ENCODE data around the gene CCL14.

CCL14 gene

DNA sequence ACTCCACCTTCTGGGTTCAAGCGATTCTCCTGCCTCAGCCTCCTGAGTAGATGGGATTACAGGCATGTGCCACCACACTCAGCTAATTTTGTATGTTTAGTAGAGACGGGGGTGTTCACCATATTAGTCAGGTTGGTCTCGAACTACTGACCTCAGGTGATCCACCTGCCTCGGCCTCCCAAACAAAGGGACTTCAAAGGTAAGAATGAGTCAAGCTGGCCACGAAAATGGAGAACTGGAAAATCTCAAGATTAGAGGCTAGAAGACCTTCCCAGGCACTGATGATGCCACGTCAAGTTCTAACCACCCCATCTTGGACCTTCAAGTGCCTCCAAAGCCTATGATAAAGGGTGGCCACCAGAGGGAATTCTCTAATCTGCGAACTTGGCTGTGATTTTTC lies 16.1 kb upstream of the CCL14 start:
- Histone ChIP-seq H3K4me3 (ENCODE audit: control insufficient read depth in 1 of 7, extremely low read depth in 1 of 7, insufficient read depth in 4 of 7, low read depth in 2 of 7, low read length in 6 of 7) (no peak overlapping the region), H3K27ac (ENCODE audit: insufficient read depth in 1 of 2, low read depth in 1 of 2, low read length in 2 of 2, poor library complexity in 1 of 2, severe bottlenecking in 2 of 2) (no peak overlapping the region), H3K9me3 (ENCODE audit: control extremely low read depth in 1 of 5, control insufficient read depth in 4 of 5, insufficient read depth in 2 of 5, low read depth in 1 of 5, low read length in 4 of 5) (no peaks in the 10 kb centered on the region), H3K4me1 (ENCODE audit: control extremely low read depth in 1 of 4, control insufficient read depth in 4 of 4, insufficient read depth in 4 of 4, low read length in 3 of 4) (peaks cover 2 to 13% (median 4%) of the 10 kb centered on the region in 4 experiments), H3K27me3 (replicated peaks in 2 of 5; ENCODE audit: control insufficient read depth in 4 of 5, insufficient read depth in 5 of 5, low read length in 4 of 5) (no peaks in the 10 kb centered on the region), H3K36me3 (ENCODE audit: control insufficient read depth in 4 of 4, insufficient read depth in 4 of 4, low read length in 3 of 4) (no peaks in the 10 kb centered on the region)
- CTCF ChIA-PET: interaction anchor here (1.4 kb wide), 1 partner anchor 37 kb away, joined by 3 read pairs; no protein-coding TSS in a partner anchor
- 91% methylated on average over 6 of the region's 7 CpGs for WGBS (ENCODE audit: insufficient coverage)
- no peak for DNase-seq
- POLR2A ChIA-PET: no interaction called here

DNA sequence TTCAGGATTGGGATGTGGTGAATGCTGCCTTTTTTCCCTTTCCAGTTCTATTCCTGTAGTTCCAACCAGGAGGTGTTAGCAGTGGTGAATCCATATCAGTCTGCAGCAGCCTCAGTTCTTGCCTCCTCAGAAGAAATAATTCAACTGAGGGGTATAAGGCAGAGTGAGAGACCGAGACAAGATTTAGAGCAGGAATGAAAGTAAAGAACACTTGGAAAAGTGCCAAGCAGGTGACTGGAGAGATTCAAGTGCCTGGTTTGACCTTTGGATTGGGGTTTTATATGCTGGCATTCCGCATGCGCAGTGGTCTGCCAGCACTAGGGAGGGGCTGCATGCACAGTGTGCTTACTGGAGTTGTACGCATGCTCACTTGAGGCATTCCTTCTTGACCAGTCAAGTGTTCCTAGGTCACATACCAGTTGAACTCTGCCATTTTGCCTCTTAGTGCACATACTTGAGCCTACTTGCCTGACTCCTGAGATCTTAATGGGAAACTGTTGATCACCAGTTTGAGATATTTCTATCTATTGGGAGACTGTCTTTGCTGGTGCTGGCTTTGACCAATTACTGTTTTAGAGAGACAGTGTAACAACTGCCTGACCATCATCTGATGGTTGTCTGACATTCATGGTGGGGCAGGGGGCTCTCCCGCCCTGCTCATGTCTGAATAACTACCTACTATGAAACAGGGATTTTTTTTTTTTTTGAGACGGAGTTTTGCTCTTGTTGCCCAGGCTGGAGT lies 15.5 kb upstream of the CCL14 start:
- Histone ChIP-seq H3K36me3 (ENCODE audit: control insufficient read depth in 4 of 4, insufficient read depth in 4 of 4, low read length in 3 of 4) (no peaks in the 10 kb centered on the region), H3K27ac (ENCODE audit: insufficient read depth in 1 of 2, low read depth in 1 of 2, low read length in 2 of 2, poor library complexity in 1 of 2, severe bottlenecking in 2 of 2) (no peak overlapping the region), H3K4me1 (ENCODE audit: control extremely low read depth in 1 of 4, control insufficient read depth in 4 of 4, insufficient read depth in 4 of 4, low read length in 3 of 4) (peaks cover 2 to 13% (median 4%) of the 10 kb centered on the region in 4 experiments), H3K4me3 (ENCODE audit: control insufficient read depth in 1 of 7, extremely low read depth in 1 of 7, insufficient read depth in 4 of 7, low read depth in 2 of 7, low read length in 6 of 7) (no peak overlapping the region), H3K27me3 (replicated peaks in 2 of 5; ENCODE audit: control insufficient read depth in 4 of 5, insufficient read depth in 5 of 5, low read length in 4 of 5) (no peaks in the 10 kb centered on the region), H3K9me3 (ENCODE audit: control extremely low read depth in 1 of 5, control insufficient read depth in 4 of 5, insufficient read depth in 2 of 5, low read depth in 1 of 5, low read length in 4 of 5) (no peaks in the 10 kb centered on the region)
- 90% methylated on average over 5 of the region's 6 CpGs for whole genome bisulfite sequencing (ENCODE audit: insufficient coverage)
- ChIA-PET POLR2A (no interaction called here), CTCF (interaction anchor here (1.1 to 1.4 kb wide), 2 partner anchors 33 to 36 kb away, joined by 3 read pairs; no protein-coding TSS in a partner anchor)
- no peak for DNase-seq

DNA sequence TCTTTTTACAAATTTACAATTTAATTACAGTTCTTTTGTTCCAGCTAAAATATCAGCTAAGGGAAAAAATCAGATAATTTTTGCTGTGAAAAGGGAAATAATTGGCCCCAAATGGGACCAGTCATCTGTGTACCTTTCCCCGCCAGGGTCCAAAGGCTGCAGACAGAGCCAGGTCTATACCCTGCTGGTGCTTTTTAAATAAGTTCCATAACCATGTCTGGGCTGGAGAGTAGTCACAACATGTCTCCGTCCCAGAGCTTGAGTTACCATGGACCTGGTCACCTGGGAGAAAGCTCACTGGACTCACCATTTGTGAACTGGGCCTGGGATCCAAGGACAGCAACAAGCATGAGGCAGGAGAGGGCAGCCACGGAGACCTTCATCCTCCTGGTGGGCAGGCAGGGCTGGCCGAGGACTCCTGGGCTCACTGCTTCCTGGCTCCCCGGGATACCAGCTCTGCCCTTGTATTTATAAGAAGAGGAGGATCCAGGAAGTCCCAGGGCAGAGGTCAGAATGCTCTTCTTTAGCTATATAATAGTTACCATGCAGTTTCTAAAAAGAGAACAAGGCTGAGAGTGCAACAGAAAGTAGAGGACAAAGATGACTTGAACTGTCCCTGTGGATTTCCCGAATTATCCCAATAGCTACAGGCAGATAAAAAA lies 14.7 kb upstream of the CCL14 start, which contains the start of gene CCL15:
Gene CCL15, minus strand, starts transcription at position 444 of the 662 bp plus-strand sequence. Its CDS starts 61 bp downstream, at position 383.
- 98% methylated on average over 5 of the region's 6 CpGs for WGBS (ENCODE audit: insufficient coverage)
- no peak within 1 kb of the TSS for H3K27ac ChIP-seq (ENCODE audit: insufficient read depth in 1 of 2, low read depth in 1 of 2, low read length in 2 of 2, poor library complexity in 1 of 2, severe bottlenecking in 2 of 2)
- no peaks in the 10 kb centered on the region for H3K36me3 ChIP-seq (ENCODE audit: control insufficient read depth in 4 of 4, insufficient read depth in 4 of 4, low read length in 3 of 4)
- DNase-seq: no peak
- ChIA-PET POLR2A (no interaction called here), CTCF (interaction anchor here (1.1 to 1.4 kb wide), 2 partner anchors 32 to 35 kb away, joined by 3 read pairs; no protein-coding TSS in a partner anchor)
- peaks cover 0 to 3% (median 0%) of the 10 kb centered on the region in 5 experiments for H3K27me3 ChIP-seq (replicated peaks in 2 of 5; ENCODE audit: control insufficient read depth in 4 of 5, insufficient read depth in 5 of 5, low read length in 4 of 5)
- no peak within 1 kb of the TSS for H3K4me3 ChIP-seq (ENCODE audit: control insufficient read depth in 1 of 7, extremely low read depth in 1 of 7, insufficient read depth in 4 of 7, low read depth in 2 of 7, low read length in 6 of 7)
- H3K4me1 ChIP-seq (ENCODE audit: control extremely low read depth in 1 of 4, control insufficient read depth in 4 of 4, insufficient read depth in 4 of 4, low read length in 3 of 4): peaks cover 2 to 13% (median 4%) of the 10 kb centered on the region in 4 experiments
- H3K9me3 ChIP-seq (ENCODE audit: control extremely low read depth in 1 of 5, control insufficient read depth in 4 of 5, insufficient read depth in 2 of 5, low read depth in 1 of 5, low read length in 4 of 5): no peaks in the 10 kb centered on the region

DNA sequence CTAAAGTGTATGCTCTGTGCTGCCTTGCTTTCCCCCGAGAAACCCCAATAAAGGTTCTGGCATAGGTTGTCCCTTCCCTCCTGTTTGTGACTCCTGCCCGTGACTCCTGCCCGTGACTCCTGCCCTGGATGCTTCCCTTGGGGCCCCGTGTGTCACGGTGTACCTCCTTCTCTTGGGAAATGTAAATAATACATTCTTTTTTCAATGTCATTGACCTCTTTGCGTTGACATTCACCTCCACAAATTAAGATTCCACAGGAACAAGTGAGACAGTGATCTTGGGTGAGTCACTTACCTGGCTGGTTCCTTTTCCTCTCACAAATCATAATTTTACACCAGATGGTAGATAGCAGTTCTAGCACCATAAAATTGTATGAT lies 14.2 kb upstream of the CCL14 start:
- Histone ChIP-seq H3K27ac (ENCODE audit: insufficient read depth in 1 of 2, low read depth in 1 of 2, low read length in 2 of 2, poor library complexity in 1 of 2, severe bottlenecking in 2 of 2) (no peak overlapping the region), H3K4me1 (ENCODE audit: control extremely low read depth in 1 of 4, control insufficient read depth in 4 of 4, insufficient read depth in 4 of 4, low read length in 3 of 4) (peaks cover 2 to 13% (median 4%) of the 10 kb centered on the region in 4 experiments), H3K27me3 (replicated peaks in 2 of 5; ENCODE audit: control insufficient read depth in 4 of 5, insufficient read depth in 5 of 5, low read length in 4 of 5) (peaks cover 0 to 3% (median 0%) of the 10 kb centered on the region in 5 experiments), H3K9me3 (ENCODE audit: control extremely low read depth in 1 of 5, control insufficient read depth in 4 of 5, insufficient read depth in 2 of 5, low read depth in 1 of 5, low read length in 4 of 5) (no peaks in the 10 kb centered on the region), H3K36me3 (ENCODE audit: control insufficient read depth in 4 of 4, insufficient read depth in 4 of 4, low read length in 3 of 4) (no peaks in the 10 kb centered on the region), H3K4me3 (ENCODE audit: control insufficient read depth in 1 of 7, extremely low read depth in 1 of 7, insufficient read depth in 4 of 7, low read depth in 2 of 7, low read length in 6 of 7) (no peak overlapping the region)
- DNase-seq: no peak
- POLR2A ChIA-PET: no interaction called here
- CTCF ChIA-PET: no interaction called here
- 100% methylated on average over 4 of the region's 6 CpGs for WGBS (ENCODE audit: insufficient coverage)

- 100% methylated on average over 1 of the region's 1 CpG for WGBS (ENCODE audit: insufficient coverage)
Observed at GRCh38 chr17:35998756-35999155, 12.2 kb upstream of the CCL14 start.

GRCh38 chr17:35998018-35998545 lies 11.6 kb upstream of the CCL14 start:
- Histone ChIP-seq H3K27me3 (replicated peaks in 2 of 5; ENCODE audit: control insufficient read depth in 4 of 5, insufficient read depth in 5 of 5, low read length in 4 of 5) (peaks cover 0 to 3% (median 0%) of the 10 kb centered on the region in 5 experiments), H3K4me3 (ENCODE audit: control insufficient read depth in 1 of 7, extremely low read depth in 1 of 7, insufficient read depth in 4 of 7, low read depth in 2 of 7, low read length in 6 of 7) (no peak overlapping the region), H3K27ac (ENCODE audit: insufficient read depth in 1 of 2, low read depth in 1 of 2, low read length in 2 of 2, poor library complexity in 1 of 2, severe bottlenecking in 2 of 2) (no peak overlapping the region), H3K36me3 (ENCODE audit: control insufficient read depth in 4 of 4, insufficient read depth in 4 of 4, low read length in 3 of 4) (no peaks in the 10 kb centered on the region), H3K9me3 (ENCODE audit: control extremely low read depth in 1 of 5, control insufficient read depth in 4 of 5, insufficient read depth in 2 of 5, low read depth in 1 of 5, low read length in 4 of 5) (peaks cover 0 to 3% (median 0%) of the 10 kb centered on the region in 5 experiments), H3K4me1 (ENCODE audit: control extremely low read depth in 1 of 4, control insufficient read depth in 4 of 4, insufficient read depth in 4 of 4, low read length in 3 of 4) (no peaks in the 10 kb centered on the region)
- 98% methylated on average over 11 of the region's 11 CpGs for WGBS (ENCODE audit: insufficient coverage)
- no peak for DNase-seq
- ChIA-PET CTCF (interaction anchor here (0.5 kb wide), 1 partner anchor 13 kb away, joined by 3 read pairs; no protein-coding TSS in a partner anchor), POLR2A (no interaction called here)

More at GRCh38 chr17:35998756-35999155, 12.2 kb upstream of the CCL14 start:
- no peak overlapping the region for H3K27ac ChIP-seq (ENCODE audit: insufficient read depth in 1 of 2, low read depth in 1 of 2, low read length in 2 of 2, poor library complexity in 1 of 2, severe bottlenecking in 2 of 2)
- H3K9me3 ChIP-seq (ENCODE audit: control extremely low read depth in 1 of 5, control insufficient read depth in 4 of 5, insufficient read depth in 2 of 5, low read depth in 1 of 5, low read length in 4 of 5): peaks cover 0 to 3% (median 0%) of the 10 kb centered on the region in 5 experiments
- H3K4me3 ChIP-seq (ENCODE audit: control insufficient read depth in 1 of 7, extremely low read depth in 1 of 7, insufficient read depth in 4 of 7, low read depth in 2 of 7, low read length in 6 of 7): no peak overlapping the region
- ChIA-PET POLR2A (no interaction called here), CTCF (interaction anchor here (0.5 kb wide), 1 partner anchor 13 kb away, joined by 3 read pairs; no protein-coding TSS in a partner anchor)
- DNase-seq: no peak
- peaks cover 0 to under 1% (median 0%) of the 10 kb centered on the region in 4 experiments for H3K4me1 ChIP-seq (ENCODE audit: control extremely low read depth in 1 of 4, control insufficient read depth in 4 of 4, insufficient read depth in 4 of 4, low read length in 3 of 4)
- no peaks in the 10 kb centered on the region for H3K36me3 ChIP-seq (ENCODE audit: control insufficient read depth in 4 of 4, insufficient read depth in 4 of 4, low read length in 3 of 4)
- H3K27me3 ChIP-seq (replicated peaks in 2 of 5; ENCODE audit: control insufficient read depth in 4 of 5, insufficient read depth in 5 of 5, low read length in 4 of 5): peaks cover 0 to 3% (median 0%) of the 10 kb centered on the region in 5 experiments

Measured in common myeloid progenitor, CD34-positive (primary cell).